Upper lobe of left lung (tissue), 6 donors: ENCODE measurements around the gene KIF26B. TPM values are rescaled to one million over a fixed set of nuclear protein-coding genes. Genes with fewer than 3 reads are reported as not detected.

Experiments used
- ATAC-seq, 2 donors: fragments of 200-7000 bp; cut with Tn5 transposase; one replicate each; pipeline ENCODE4 v1.9.1; 2022; ENCODE audit warnings: mild to moderate bottlenecking in 2 of 2, moderate library complexity in 2 of 2; ENCODE audit not compliant: low FRiP score in 2 of 2
- DNase-seq, 2 donors: peaks; one replicate each; pipeline ENCODE4 v3.0.0-alpha.2; 2019 to 2020
- H3K27ac ChIP-seq, 4 donors: fragments of 200-600 bp; sonication (generic); one replicate each; pipeline ENCODE4 v1.5.1; 2016 to 2019
- H3K27me3 ChIP-seq, 4 donors: fragments of 200-600 bp; sonication (generic); one replicate each; pipeline ENCODE4 v1.5.1; 2017 to 2019
- H3K36me3 ChIP-seq, 4 donors: fragments of 200-600 bp; sonication (generic); one replicate each; pipeline ENCODE4 v1.5.1; 2016 to 2019
- H3K4me1 ChIP-seq, 4 donors: fragments of 200-600 bp; sonication (generic); one replicate each; pipeline ENCODE4 v1.5.1; 2018 to 2019
- H3K4me3 ChIP-seq, 4 donors: fragments of 200-600 bp; sonication (generic); one replicate each; pipeline ENCODE4 v1.5.1; 2017 to 2019; ENCODE audit warnings: mild to moderate bottlenecking in 2 of 4, moderate library complexity in 1 of 4
- H3K9me3 ChIP-seq, 4 donors: fragments of 200-600 bp; sonication (generic); one replicate each; pipeline ENCODE4 v1.5.1; 2018 to 2019
- CTCF ChIP-seq, 6 experiments: fragments of 450-650 bp in 4 of 6; fragments of 200-600 bp in 2 of 6; sonication (generic) in 2 of 6; IDR thresholded peaks; one replicate each; pipeline ENCODE4 v1.5.1; 2016 to 2019; ENCODE audit warnings: antibody characterized with exemption in 6 of 6
- EP300 ChIP-seq, 4 donors: sonication (generic); formaldehyde crosslinking; IDR thresholded peaks; one replicate each; pipeline ENCODE4 v1.5.1; 2017; ENCODE audit warnings: antibody characterized with exemption in 4 of 4, control low read depth in 2 of 4
- POLR2A ChIP-seq, 4 donors: fragments of 450-650 bp; IDR thresholded peaks; one replicate each; pipeline ENCODE4 v1.5.1; 2016 to 2017; ENCODE audit warnings: antibody characterized with exemption in 4 of 4, mild to moderate bottlenecking in 2 of 4
- POLR2AphosphoS5 ChIP-seq, 2 donors: sonication (generic); formaldehyde crosslinking; IDR thresholded peaks; one replicate each; pipeline ENCODE4 v1.5.1; 2017; ENCODE audit warnings: antibody characterized with exemption in 2 of 2
- WGBS, 2 donors: methylation state at CpG; one replicate each; pipeline ENCODE4 v1.1.5; 2017 to 2018; 5-methylcytosine and 5-hydroxymethylcytosine counted together
- total RNA-seq, 6 donors: library from RNA; depleted of rRNA in 4 of 6; stranded (reverse); fragments of >200 nt in 4 of 6; gene quantifications; one replicate each; pipeline versions ENCODE4 v1.1.0 to v1.2.1, GENCODE V29; 2016 to 2021
- donor health status: DM: no; HTN: no; CAD: no; lungs with moderate emphysema.
- donor health status: DM: no; HTN: yes; CAD: no; lungs with severe emphysema.

Gene KIF26B
- total RNA-seq, 6 donors from 2014 or later = 1.2 to 4.3 (median 2.1) TPM

DNA sequence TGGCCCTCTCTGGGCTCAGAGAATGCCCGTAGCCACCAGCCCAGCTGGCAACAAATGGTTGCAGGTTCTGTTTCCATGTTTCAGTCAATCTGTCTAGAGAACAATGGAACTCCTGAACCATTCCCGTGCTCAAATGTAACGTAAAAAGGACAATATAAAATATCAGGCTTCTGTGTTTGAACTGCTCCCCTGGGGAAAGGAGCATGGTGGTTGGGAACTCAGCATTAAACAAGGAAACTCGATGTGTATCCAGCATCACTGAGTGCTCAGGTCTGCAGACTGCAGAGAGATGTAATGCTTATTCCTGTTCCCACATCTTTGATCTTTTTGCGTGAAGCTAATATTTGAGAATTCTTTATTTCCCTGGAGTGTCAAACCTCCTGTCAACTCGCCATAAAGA, 326.5 kb downstream of the KIF26B start:
- no peak for ATAC-seq
- no peaks in the 10 kb centered on the region for H3K4me1 ChIP-seq

GRCh38 chr1:245483247-245483646, 328.5 kb downstream of the KIF26B start:
- DNase-seq = no peak
- H3K4me3 ChIP-seq = no peak overlapping the region
- ATAC-seq = no peak
- no peaks in the 10 kb centered on the region for H3K36me3 ChIP-seq
- H3K27me3 ChIP-seq = no peaks in the 10 kb centered on the region
- TF ChIP-seq CTCF (IDR thresholded peaks at IDR 0.05) (no peak), EP300 (IDR thresholded peaks at IDR 0.05) (no peak)
- H3K4me1 ChIP-seq = no peaks in the 10 kb centered on the region
- H3K9me3 ChIP-seq = no peaks in the 10 kb centered on the region
- H3K27ac ChIP-seq = no peak overlapping the region
- WGBS, 2 donors = 88 to 89% methylated on average over 6 of the region's 6 CpGs

More for the DNA sequence above, 326.5 kb downstream of the KIF26B start:
- TF ChIP-seq CTCF (IDR thresholded peaks at IDR 0.05) = no peak
- TF ChIP-seq POLR2AphosphoS5 (IDR thresholded peaks at IDR 0.05) = no peak
- no peak for TF ChIP-seq POLR2A (IDR thresholded peaks at IDR 0.05)
- TF ChIP-seq EP300 (IDR thresholded peaks at IDR 0.05) = no peak
- no peaks in the 10 kb centered on the region for H3K36me3 ChIP-seq
- H3K27ac ChIP-seq = no peak overlapping the region
- WGBS, 2 donors = 70% methylated on average over 6 of the region's 6 CpGs
- H3K27me3 ChIP-seq = no peaks in the 10 kb centered on the region
- no peak overlapping the region for H3K4me3 ChIP-seq
- H3K9me3 ChIP-seq = no peaks in the 10 kb centered on the region
- DNase-seq = no peak

- no peak for TF ChIP-seq POLR2A (IDR thresholded peaks at IDR 0.05)
- no peak for TF ChIP-seq POLR2AphosphoS5 (IDR thresholded peaks at IDR 0.05)
- TF ChIP-seq CTCF (IDR thresholded peaks at IDR 0.05) = no peak
- TF ChIP-seq EP300 (IDR thresholded peaks at IDR 0.05) = no peak
- H3K9me3 ChIP-seq = no peaks in the 10 kb centered on the region
- no peaks in the 10 kb centered on the region for H3K4me1 ChIP-seq
- no peaks in the 10 kb centered on the region for H3K36me3 ChIP-seq
- DNase-seq (no peak), ATAC-seq (no peak)
- no peak overlapping the region for H3K27ac ChIP-seq
- WGBS, 2 donors = 64 to 86% methylated on average over 2 of the region's 2 CpGs
- no peaks in the 10 kb centered on the region for H3K27me3 ChIP-seq
- H3K4me3 ChIP-seq = no peak overlapping the region
These were observed 329.4 kb downstream of the KIF26B start for GRCh38 chr1:245484176-245484575.

- Histone ChIP-seq H3K27me3 (no peaks in the 10 kb centered on the region), H3K36me3 (no peaks in the 10 kb centered on the region), H3K4me1 (no peaks in the 10 kb centered on the region), H3K9me3 (no peaks in the 10 kb centered on the region), H3K4me3 (no peak overlapping the region), H3K27ac (no peak overlapping the region)
- TF ChIP-seq EP300 (IDR thresholded peaks at IDR 0.05) = no peak
- no peak for TF ChIP-seq POLR2A (IDR thresholded peaks at IDR 0.05)
- TF ChIP-seq POLR2AphosphoS5 (IDR thresholded peaks at IDR 0.05) = no peak
- no peak for TF ChIP-seq CTCF (IDR thresholded peaks at IDR 0.05)
- no peak for ATAC-seq
- no peak for DNase-seq
- 58 to 59% methylated on average over 3 of the region's 3 CpGs for WGBS, 2 donors
These were observed 331.2 kb downstream of the KIF26B start for GRCh38 chr1:245485996-245486395.

- ATAC-seq (no peak), DNase-seq (no peak)
- H3K36me3 ChIP-seq = no peaks in the 10 kb centered on the region
- no peaks in the 10 kb centered on the region for H3K27me3 ChIP-seq
- 69 to 82% methylated on average over 4 to 8 of the region's 8 CpGs for WGBS, 2 donors
- H3K9me3 ChIP-seq = no peaks in the 10 kb centered on the region
- no peak overlapping the region for H3K4me3 ChIP-seq
- TF ChIP-seq POLR2A (IDR thresholded peaks at IDR 0.05) (no peak), POLR2AphosphoS5 (IDR thresholded peaks at IDR 0.05) (no peak), CTCF (IDR thresholded peaks at IDR 0.05) (no peak)
- no peak overlapping the region for H3K27ac ChIP-seq
- no peaks in the 10 kb centered on the region for H3K4me1 ChIP-seq
These were observed 332.1 kb downstream of the KIF26B start for GRCh38 chr1:245486775-245487470.
